Activated T-helper 1 cell treated with anti-CD3 and anti-CD28 coated beads, Interleukin-12 subunit alpha, Interleukin-12 subunit beta, Interleukin-2, Interleukin-4 antibody, amounts not matched to agents 30 ng/mL and 10 ng/mL and 1 ng/mL, durations not matched to agents 14 hours and 24 hours and 36 hours (primary cell): Measurements from ENCODE around the gene LRRTM4. TPM values are rescaled to one million over a fixed set of nuclear protein-coding genes. Genes with fewer than 3 reads are reported as not detected.

ENCODE experiments used
- DNase-seq: peaks from one replicate; pipeline ENCODE4 v3.0.0; 2021; ENCODE audit warnings: low spot score
- H3K27ac Mint-ChIP-seq: one replicate; pipeline ENCODE4 v1.8.0; 2021; ENCODE audit warnings: mild to moderate bottlenecking, mixed read lengths
- H3K27me3 Mint-ChIP-seq: one replicate; pipeline ENCODE4 v1.8.0; 2022; ENCODE audit warnings: mild to moderate bottlenecking, moderate library complexity, mixed read lengths; ENCODE audit not compliant: insufficient read depth
- H3K36me3 Mint-ChIP-seq: one replicate; pipeline ENCODE4 v1.8.0; 2021; ENCODE audit warnings: low read depth, mixed read lengths
- H3K4me1 Mint-ChIP-seq: one replicate; pipeline ENCODE4 v1.8.0; 2021; ENCODE audit warnings: low read depth, mixed read lengths
- H3K4me3 Mint-ChIP-seq: one replicate; pipeline ENCODE4 v1.8.0; 2021; ENCODE audit warnings: mild to moderate bottlenecking, moderate library complexity, mixed read lengths
- H3K9me3 Mint-ChIP-seq: one replicate; pipeline ENCODE4 v1.8.0; 2021; ENCODE audit warnings: mixed read lengths
- intact Hi-C: fragments of 100-400 bp; cut with micrococcal nuclease; formaldehyde crosslinking; loops from one replicate; pipeline ENCODE4 v1.15.1; 2024
- total RNA-seq: library from RNA; stranded (reverse); gene quantifications from 2 replicates; pipeline ENCODE4 v1.2.3, GENCODE V29; 2022

Gene LRRTM4
- total RNA-seq, 1 donor from 2014 or later, result not detected

GRCh38 chr2:77513191-77513590 lies 9.0 kb downstream of the LRRTM4 start:
- H3K36me3 Mint-ChIP-seq, result no peaks in the 10 kb centered on the region
- no peaks in the 10 kb centered on the region for H3K4me1 Mint-ChIP-seq
- H3K27me3 Mint-ChIP-seq, result no peaks in the 10 kb centered on the region
- no peak for DNase-seq
- H3K9me3 Mint-ChIP-seq, result no peaks in the 10 kb centered on the region
- no peak overlapping the region for H3K27ac Mint-ChIP-seq
- no peak overlapping the region for H3K4me3 Mint-ChIP-seq
- intact Hi-C loops, result no loop called here

- Mint-ChIP-seq H3K27ac (no peak overlapping the region), H3K4me1 (no peaks in the 10 kb centered on the region), H3K9me3 (no peaks in the 10 kb centered on the region), H3K4me3 (no peak overlapping the region), H3K27me3 (no peaks in the 10 kb centered on the region), H3K36me3 (no peaks in the 10 kb centered on the region)
- no peak for DNase-seq
- intact Hi-C loops, result no loop called here
These were observed 9.7 kb downstream of the LRRTM4 start for GRCh38 chr2:77512507-77512906.

GRCh38 chr2:77508511-77508910 lies 13.7 kb downstream of the LRRTM4 start:
- DNase-seq, result no peak
- Mint-ChIP-seq H3K27ac (no peak overlapping the region), H3K27me3 (no peaks in the 10 kb centered on the region), H3K36me3 (no peaks in the 10 kb centered on the region), H3K4me1 (no peaks in the 10 kb centered on the region), H3K4me3 (no peak overlapping the region), H3K9me3 (no peaks in the 10 kb centered on the region)
- intact Hi-C loops, result no loop called here

GRCh38 chr2:77507657-77508056 lies 14.5 kb downstream of the LRRTM4 start:
- Mint-ChIP-seq H3K9me3 (no peaks in the 10 kb centered on the region), H3K4me1 (no peaks in the 10 kb centered on the region), H3K4me3 (no peak overlapping the region), H3K27ac (no peak overlapping the region), H3K27me3 (no peaks in the 10 kb centered on the region), H3K36me3 (no peaks in the 10 kb centered on the region)
- intact Hi-C loops, result no loop called here
- no peak for DNase-seq

GRCh38 chr2:77488141-77488540 lies 34.0 kb downstream of the LRRTM4 start:
- Mint-ChIP-seq H3K9me3 (peaks cover 16% of the 10 kb centered on the region), H3K27ac (no peak overlapping the region), H3K36me3 (no peaks in the 10 kb centered on the region), H3K4me3 (no peak overlapping the region), H3K4me1 (no peaks in the 10 kb centered on the region), H3K27me3 (no peaks in the 10 kb centered on the region)
- intact Hi-C loops, result no loop called here
- no peak for DNase-seq

- peaks cover 16% of the 10 kb centered on the region for H3K9me3 Mint-ChIP-seq
- no peak overlapping the region for H3K27ac Mint-ChIP-seq
- intact Hi-C loops, result no loop called here
- no peaks in the 10 kb centered on the region for H3K36me3 Mint-ChIP-seq
- H3K4me1 Mint-ChIP-seq, result no peaks in the 10 kb centered on the region
- no peak overlapping the region for H3K4me3 Mint-ChIP-seq
- no peak for DNase-seq
- no peaks in the 10 kb centered on the region for H3K27me3 Mint-ChIP-seq
These were observed 34.9 kb downstream of the LRRTM4 start for GRCh38 chr2:77487074-77487803.

- peaks cover 18% of the 10 kb centered on the region for H3K9me3 Mint-ChIP-seq
- intact Hi-C loops, result no loop called here
- no peaks in the 10 kb centered on the region for H3K27me3 Mint-ChIP-seq
- no peak overlapping the region for H3K4me3 Mint-ChIP-seq
- no peak overlapping the region for H3K27ac Mint-ChIP-seq
- no peak for DNase-seq
- no peaks in the 10 kb centered on the region for H3K36me3 Mint-ChIP-seq
- H3K4me1 Mint-ChIP-seq, result no peaks in the 10 kb centered on the region
These were observed 38.1 kb downstream of the LRRTM4 start for GRCh38 chr2:77484026-77484425.

GRCh38 chr2:77479895-77480294 lies 42.3 kb downstream of the LRRTM4 start:
- peaks cover 18% of the 10 kb centered on the region for H3K9me3 Mint-ChIP-seq
- H3K4me1 Mint-ChIP-seq, result no peaks in the 10 kb centered on the region
- DNase-seq, result no peak
- intact Hi-C loops, result no loop called here
- H3K27ac Mint-ChIP-seq, result no peak overlapping the region
- H3K27me3 Mint-ChIP-seq, result no peaks in the 10 kb centered on the region
- H3K36me3 Mint-ChIP-seq, result no peaks in the 10 kb centered on the region
- no peak overlapping the region for H3K4me3 Mint-ChIP-seq

GRCh38 chr2:77479395-77479794 lies 42.8 kb downstream of the LRRTM4 start:
- no peak for DNase-seq
- Mint-ChIP-seq H3K27me3 (no peaks in the 10 kb centered on the region), H3K27ac (no peak overlapping the region), H3K36me3 (no peaks in the 10 kb centered on the region), H3K4me1 (no peaks in the 10 kb centered on the region), H3K4me3 (no peak overlapping the region), H3K9me3 (peaks cover 18% of the 10 kb centered on the region)
- intact Hi-C loops, result no loop called here

GRCh38 chr2:77470096-77470495 lies 52.1 kb downstream of the LRRTM4 start:
- no peaks in the 10 kb centered on the region for H3K27me3 Mint-ChIP-seq
- no peaks in the 10 kb centered on the region for H3K4me1 Mint-ChIP-seq
- DNase-seq, result no peak
- H3K9me3 Mint-ChIP-seq, result peaks cover 24% of the 10 kb centered on the region
- no peak overlapping the region for H3K27ac Mint-ChIP-seq
- H3K4me3 Mint-ChIP-seq, result no peak overlapping the region
- H3K36me3 Mint-ChIP-seq, result no peaks in the 10 kb centered on the region
- intact Hi-C loops, result no loop called here

GRCh38 chr2:77469106-77469505 lies 53.1 kb downstream of the LRRTM4 start:
- no peaks in the 10 kb centered on the region for H3K27me3 Mint-ChIP-seq
- DNase-seq, result no peak
- no peak overlapping the region for H3K27ac Mint-ChIP-seq
- no peaks in the 10 kb centered on the region for H3K36me3 Mint-ChIP-seq
- intact Hi-C loops, result no loop called here
- H3K4me1 Mint-ChIP-seq, result no peaks in the 10 kb centered on the region
- peaks cover 22% of the 10 kb centered on the region for H3K9me3 Mint-ChIP-seq
- no peak overlapping the region for H3K4me3 Mint-ChIP-seq

GRCh38 chr2:77459840-77460239 lies 62.3 kb downstream of the LRRTM4 start:
- Mint-ChIP-seq H3K4me1 (no peaks in the 10 kb centered on the region), H3K4me3 (no peak overlapping the region)

GRCh38 chr2:77458216-77458615 lies 64.0 kb downstream of the LRRTM4 start:
- Mint-ChIP-seq H3K27me3 (no peaks in the 10 kb centered on the region), H3K36me3 (no peaks in the 10 kb centered on the region), H3K4me1 (no peaks in the 10 kb centered on the region), H3K27ac (no peak overlapping the region), H3K9me3 (peaks cover 11% of the 10 kb centered on the region), H3K4me3 (no peak overlapping the region)
- no peak for DNase-seq
- intact Hi-C loops, result no loop called here

More at GRCh38 chr2:77459840-77460239, 62.3 kb downstream of the LRRTM4 start:
- intact Hi-C loops, result no loop called here
- H3K9me3 Mint-ChIP-seq, result peaks cover 15% of the 10 kb centered on the region
- no peak for DNase-seq
- H3K27ac Mint-ChIP-seq, result no peak overlapping the region
- H3K36me3 Mint-ChIP-seq, result no peaks in the 10 kb centered on the region
- H3K27me3 Mint-ChIP-seq, result no peaks in the 10 kb centered on the region

- H3K9me3 Mint-ChIP-seq, result peaks cover 10% of the 10 kb centered on the region
- no peak for DNase-seq
- no peak overlapping the region for H3K4me3 Mint-ChIP-seq
- no peaks in the 10 kb centered on the region for H3K4me1 Mint-ChIP-seq
- H3K27ac Mint-ChIP-seq, result no peak overlapping the region
- intact Hi-C loops, result no loop called here
- no peaks in the 10 kb centered on the region for H3K27me3 Mint-ChIP-seq
- H3K36me3 Mint-ChIP-seq, result no peaks in the 10 kb centered on the region
These were observed 64.5 kb downstream of the LRRTM4 start for GRCh38 chr2:77457665-77458064.
